H9 (cell line): ENCODE data around the gene DNAJC1. TPM values are rescaled to one million over a fixed set of nuclear protein-coding genes. Genes with fewer than 3 reads are reported as not detected.

ENCODE experiments used
- DNase-seq: peaks from one replicate; pipeline ENCODE4 v3.0.0-alpha.2; 2017
- H2AFZ ChIP-seq: one replicate; pipeline ENCODE4 v1.6.1; 2013; ENCODE audit warnings: mild to moderate bottlenecking, low read length, control low read depth, moderate library complexity
- H2AK5ac ChIP-seq: 2 replicates; pipeline ENCODE4 v1.6.1; 2013; ENCODE audit warnings: low read length, control low read depth, mixed read lengths; ENCODE audit not compliant: insufficient read length
- H2BK120ac ChIP-seq: one replicate; pipeline ENCODE4 v1.6.1; 2013; ENCODE audit warnings: low read depth, mild to moderate bottlenecking, low read length, control low read depth, inconsistent platforms; ENCODE audit not compliant: poor library complexity, severe bottlenecking
- H2BK12ac ChIP-seq: 2 replicates; pipeline ENCODE4 v1.6.1; 2013; ENCODE audit warnings: low read length, control low read depth, mixed read lengths, low read depth; ENCODE audit not compliant: insufficient read length
- H2BK15ac ChIP-seq: 2 replicates; pipeline ENCODE4 v1.6.1; 2013; ENCODE audit warnings: low read depth, low read length, control low read depth
- H2BK20ac ChIP-seq: one replicate; pipeline ENCODE4 v1.6.1; 2013; ENCODE audit warnings: low read depth, mild to moderate bottlenecking, low read length, control low read depth, inconsistent platforms; ENCODE audit not compliant: poor library complexity, severe bottlenecking
- H2BK5ac ChIP-seq: 2 replicates; pipeline ENCODE4 v1.6.1; 2013; ENCODE audit warnings: low read length, control low read depth, mixed read lengths; ENCODE audit not compliant: insufficient read length
- H3K14ac ChIP-seq: 2 replicates; pipeline ENCODE4 v1.6.1; 2013; ENCODE audit warnings: low read length, control low read depth; ENCODE audit not compliant: insufficient read depth
- H3K18ac ChIP-seq: 2 replicates; pipeline ENCODE4 v1.6.1; 2013; ENCODE audit warnings: low read depth, mild to moderate bottlenecking, mixed read lengths, low read length, control low read depth; ENCODE audit not compliant: insufficient read length
- H3K23ac ChIP-seq: 2 replicates; pipeline ENCODE4 v1.6.1; 2013; ENCODE audit warnings: low read length, control low read depth, mixed read lengths, low read depth; ENCODE audit not compliant: insufficient read length
- H3K23me2 ChIP-seq: 2 replicates; pipeline ENCODE4 v1.6.1; 2013; ENCODE audit warnings: low read depth, mild to moderate bottlenecking, mixed read lengths, low read length, control low read depth; ENCODE audit not compliant: insufficient read length, poor library complexity, severe bottlenecking
- H3K27ac ChIP-seq: 2 replicates; pipeline ENCODE4 v1.5.1; 2013; ENCODE audit warnings: low read length, control low read depth, mixed read lengths, low read depth; ENCODE audit not compliant: insufficient read length
- H3K27me3 ChIP-seq: 2 replicates; pipeline ENCODE4 v1.6.1; 2013; ENCODE audit warnings: low read length, control low read depth, inconsistent platforms; ENCODE audit not compliant: insufficient read depth
- H3K4ac ChIP-seq: 2 replicates; pipeline ENCODE4 v1.6.1; 2013; ENCODE audit warnings: low read depth, mild to moderate bottlenecking, control low read depth, inconsistent platforms, low read length, moderate library complexity
- H3K4me1 ChIP-seq: 2 replicates; pipeline ENCODE4 v1.6.1; 2013; ENCODE audit warnings: low read length, control low read depth, inconsistent platforms; ENCODE audit not compliant: insufficient read depth
- H3K4me2 ChIP-seq: 2 replicates; pipeline ENCODE4 v1.6.1; 2013; ENCODE audit warnings: low read length, control low read depth, mixed read lengths; ENCODE audit not compliant: insufficient read length, insufficient read depth
- H3K56ac ChIP-seq: 2 replicates; pipeline ENCODE4 v1.6.1; 2013; ENCODE audit warnings: low read depth, mild to moderate bottlenecking, mixed read lengths, low read length, control low read depth; ENCODE audit not compliant: insufficient read length
- H3K79me1 ChIP-seq: 2 replicates; pipeline ENCODE4 v1.6.1; 2013; ENCODE audit warnings: low read depth, mild to moderate bottlenecking, moderate library complexity, low read length, control low read depth, inconsistent platforms; ENCODE audit not compliant: insufficient read depth, poor library complexity, severe bottlenecking
- H3K79me2 ChIP-seq: 2 replicates; pipeline ENCODE4 v1.6.1; 2013; ENCODE audit warnings: low read length, control low read depth, inconsistent platforms; ENCODE audit not compliant: insufficient read depth
- H3K9ac ChIP-seq: 2 replicates; pipeline ENCODE4 v1.6.1; 2013; ENCODE audit warnings: low read length, control low read depth, mixed read lengths; ENCODE audit not compliant: insufficient read length; ENCODE audit errors: extremely low read depth
- H3K9me3 ChIP-seq: one replicate; pipeline ENCODE4 v1.6.1; 2013; ENCODE audit warnings: low read depth, low read length, inconsistent platforms; ENCODE audit not compliant: control insufficient read depth
- H3T11ph ChIP-seq: one replicate; pipeline ENCODE4 v1.6.1; 2013; ENCODE audit warnings: mild to moderate bottlenecking, low read length, control low read depth, inconsistent platforms
- H4K20me1 ChIP-seq: one replicate; pipeline ENCODE4 v1.6.1; 2013; ENCODE audit not compliant: control insufficient read depth, insufficient read length, insufficient read depth
- H4K5ac ChIP-seq: 2 replicates; pipeline ENCODE4 v1.6.1; 2013; ENCODE audit warnings: low read depth, mild to moderate bottlenecking, mixed read lengths, low read length, control low read depth; ENCODE audit not compliant: insufficient read length
- H4K8ac ChIP-seq: replicated peaks from 2 replicates; pipeline ENCODE4 v1.6.1; 2013; ENCODE audit warnings: low read length, control low read depth, mixed read lengths, low read depth; ENCODE audit not compliant: insufficient read length
- H4K91ac ChIP-seq: 2 replicates; pipeline ENCODE4 v1.6.1; 2013; ENCODE audit warnings: low read depth, mild to moderate bottlenecking, moderate library complexity, mixed read lengths, low read length, control low read depth; ENCODE audit not compliant: insufficient read length
- H3K27ac Mint-ChIP-seq, 3 experiments: 2 replicates in 2 of 3; 3 replicates in 1 of 3; pipeline ENCODE4 v1.8.0; 2020 to 2021; ENCODE audit warnings: mixed read lengths in 3 of 3, mild to moderate bottlenecking in 1 of 3, moderate library complexity in 1 of 3
- H3K27me3 Mint-ChIP-seq: 2 replicates; pipeline ENCODE4 v1.8.0; 2021; ENCODE audit warnings: low read depth, mild to moderate bottlenecking, moderate library complexity, mixed read lengths
- H3K36me3 Mint-ChIP-seq, 3 experiments: 2 replicates in 2 of 3; 3 replicates in 1 of 3; pipeline ENCODE4 v1.8.0; 2020 to 2021; ENCODE audit warnings: low read depth in 3 of 3, mixed read lengths in 3 of 3; ENCODE audit not compliant: insufficient read depth in 1 of 3
- H3K4me1 Mint-ChIP-seq, 2 experiments: 2 replicates each; pipeline ENCODE4 v1.8.0; 2020; ENCODE audit warnings: mixed read lengths in 2 of 2
- H3K4me3 Mint-ChIP-seq, 2 experiments: 2 replicates in 1 of 2; 3 replicates in 1 of 2; pipeline ENCODE4 v1.8.0; 2020 to 2021; ENCODE audit warnings: mild to moderate bottlenecking in 2 of 2, mixed read lengths in 2 of 2, moderate library complexity in 1 of 2
- H3K9me3 Mint-ChIP-seq, 2 experiments: 2 replicates in 1 of 2; 3 replicates in 1 of 2; pipeline ENCODE4 v1.8.0; 2020; ENCODE audit warnings: mild to moderate bottlenecking in 2 of 2, mixed read lengths in 2 of 2, moderate library complexity in 1 of 2
- CTCF ChIP-seq: fragments of 200-600 bp; sonication (generic); conservative IDR thresholded peaks from 3 replicates; pipeline ENCODE4 v1.8.0; 2021; ENCODE audit warnings: antibody characterized with exemption, mild to moderate bottlenecking
- WGBS: extraction: QIAGEN DNeasy Blood & Tissue Kit; methylation state at CpG from one replicate; pipeline ENCODE4 v1.1.7; 2013; ENCODE audit warnings: missing lambda C conversion rate, low lambda C conversion rate, mixed read lengths; ENCODE audit not compliant: insufficient read length; ENCODE audit errors: extremely low coverage; 5-methylcytosine and 5-hydroxymethylcytosine counted together
- total RNA-seq: library from RNA; stranded (reverse); gene quantifications from 2 replicates; pipeline ENCODE4 v1.2.1, GENCODE V29; 2021

DNAJC1 gene
- total RNA-seq, 1 experiment from 2014 or later = 11.2 TPM

- Histone ChIP-seq H2AK5ac (no peak overlapping the region), H3K9ac (no peak overlapping the region), H3K79me2 (no peaks in the 10 kb centered on the region), H3K4me2 (no peak overlapping the region), H4K8ac (no peak overlapping the region), H3K4ac (no peak overlapping the region), H4K20me1 (no peaks in the 10 kb centered on the region), H3K23me2 (peaks cover 10% of the 10 kb centered on the region), H4K91ac (no peak overlapping the region), H3K27me3 (no peaks in the 10 kb centered on the region), H2BK15ac (no peak overlapping the region), H3K79me1 (no peaks in the 10 kb centered on the region), H3K27ac (no peak overlapping the region), H4K5ac (no peak overlapping the region), H2BK20ac (no peak overlapping the region), H3K56ac (no peak overlapping the region), H3T11ph (no peak overlapping the region), H2BK12ac (no peak overlapping the region), H2BK5ac (no peak overlapping the region), H3K23ac (no peak overlapping the region), H3K9me3 (no peaks in the 10 kb centered on the region), H3K4me1 (no peaks in the 10 kb centered on the region), H3K18ac (no peak overlapping the region), H2AFZ (no peak overlapping the region), H2BK120ac (no peak overlapping the region), H3K14ac (no peak overlapping the region)
- H3K9me3 Mint-ChIP-seq = peaks cover 4 to 9% of the 10 kb centered on the region in 2 experiments
- peaks cover 15 to 17% of the 10 kb centered on the region in 2 experiments for H3K4me1 Mint-ChIP-seq
- no peak overlapping the region for H3K27ac Mint-ChIP-seq
- TF ChIP-seq CTCF = no peak
- no peak for DNase-seq
- peaks cover 12% of the 10 kb centered on the region for H3K27me3 Mint-ChIP-seq
- no CpG with 5 or more reads among the region's 2 CpGs for WGBS
- H3K36me3 Mint-ChIP-seq = peaks cover 0 to 6% (median 0%) of the 10 kb centered on the region in 3 experiments; a peak in 1 of 7 replicates
- H3K4me3 Mint-ChIP-seq = no peak overlapping the region
These were observed 2.2 kb upstream of the DNAJC1 start for GRCh38 chr10:22005763-22006162.
